ENCODE results near the gene DNAJB14. TPM values are rescaled to one million over a fixed set of nuclear protein-coding genes. Genes with fewer than 3 reads are reported as not detected.
"Not testable (repeated sequence)": the region's sequence is repeated elsewhere in the genome, so short reads cannot be mapped to it uniquely, and the experiment has no call there.

Gene DNAJB14
- total RNA-seq, 2 donors from 2014 or later = 32.6 to 58.2 TPM

- no peak overlapping the region for H3K4me3 ChIP-seq
- H3K27ac ChIP-seq = no peak overlapping the region
- no peaks in the 10 kb centered on the region for H3K27me3 ChIP-seq (replicated peaks; ENCODE audit: insufficient read depth)
- ATAC-seq (ENCODE audit: insufficient number of reproducible peaks, low FRiP score, low read depth) (no peak), DNase-seq (ENCODE audit: low spot score) (no peak)
- no peak for TF ChIP-seq CTCF (IDR thresholded peaks at IDR 0.05)
- no peaks in the 10 kb centered on the region for H3K4me1 ChIP-seq (ENCODE audit: control insufficient read depth in 1 of 2, low read depth in 2 of 2)
- no peaks in the 10 kb centered on the region for H3K9me3 ChIP-seq
- no peaks in the 10 kb centered on the region for H3K36me3 ChIP-seq
Measured at GRCh38 chr4:99965173-99965572, 18.8 kb upstream of the DNAJB14 start.

GRCh38 chr4:99961711-99962110 lies 15.3 kb upstream of the DNAJB14 start:
- DNase-seq (ENCODE audit: low spot score) = no peak
- H3K27me3 ChIP-seq (replicated peaks; ENCODE audit: insufficient read depth) = no peaks in the 10 kb centered on the region
- no peak for ATAC-seq (ENCODE audit: insufficient number of reproducible peaks, low FRiP score, low read depth)

GRCh38 chr4:99960648-99961047 lies 14.2 kb upstream of the DNAJB14 start:
- H3K4me3 ChIP-seq = no peak overlapping the region
- no peak overlapping the region for H3K27ac ChIP-seq
- no peak for DNase-seq (ENCODE audit: low spot score)
- H3K36me3 ChIP-seq = no peaks in the 10 kb centered on the region
- H3K9me3 ChIP-seq = no peaks in the 10 kb centered on the region
- TF ChIP-seq CTCF (IDR thresholded peaks at IDR 0.05) = no peak
- no peak for ATAC-seq (ENCODE audit: insufficient number of reproducible peaks, low FRiP score, low read depth)
- H3K27me3 ChIP-seq (replicated peaks; ENCODE audit: insufficient read depth) = no peaks in the 10 kb centered on the region
- no peaks in the 10 kb centered on the region for H3K4me1 ChIP-seq (ENCODE audit: control insufficient read depth in 1 of 2, low read depth in 2 of 2)

More at GRCh38 chr4:99961711-99962110, 15.3 kb upstream of the DNAJB14 start:
- Histone ChIP-seq H3K9me3 (no peaks in the 10 kb centered on the region), H3K4me1 (ENCODE audit: control insufficient read depth in 1 of 2, low read depth in 2 of 2) (no peaks in the 10 kb centered on the region), H3K27ac (no peak overlapping the region), H3K36me3 (no peaks in the 10 kb centered on the region), H3K4me3 (no peak overlapping the region)
- no peak for TF ChIP-seq CTCF (IDR thresholded peaks at IDR 0.05)

- not testable (repeated sequence) for H3K9me3 ChIP-seq; H3K27ac ChIP-seq; ATAC-seq (ENCODE audit: insufficient number of reproducible peaks, low FRiP score, low read depth); H3K27me3 ChIP-seq (replicated peaks; ENCODE audit: insufficient read depth); H3K36me3 ChIP-seq; H3K4me3 ChIP-seq; DNase-seq (ENCODE audit: low spot score); H3K4me1 ChIP-seq (ENCODE audit: control insufficient read depth in 1 of 2, low read depth in 2 of 2)
Measured at GRCh38 chr4:99958207-99958606, 11.8 kb upstream of the DNAJB14 start.

GRCh38 chr4:99950913-99951254 lies 4.5 kb upstream of the DNAJB14 start:
- peak overlapping the region; percentile 67 to 81 for H3K27ac ChIP-seq
- TF ChIP-seq CTCF (IDR thresholded peaks at IDR 0.05) = no peak
- no peaks in the 10 kb centered on the region for H3K36me3 ChIP-seq
- DNase-seq (ENCODE audit: low spot score) = no peak
- H3K27me3 ChIP-seq (replicated peaks; ENCODE audit: insufficient read depth) = no peaks in the 10 kb centered on the region
- H3K4me1 ChIP-seq (ENCODE audit: control insufficient read depth in 1 of 2, low read depth in 2 of 2) = peaks cover 12 to 25% of the 10 kb centered on the region in 2 donors
- H3K9me3 ChIP-seq = no peaks in the 10 kb centered on the region
- no peak for ATAC-seq (ENCODE audit: insufficient number of reproducible peaks, low FRiP score, low read depth)
- peak overlapping the region; percentile 77 for H3K4me3 ChIP-seq

Data from thoracic aorta (tissue), 2 donors.